Measurements from ENCODE around the gene TTC33. TPM values are rescaled to one million over a fixed set of nuclear protein-coding genes. Genes with fewer than 3 reads are reported as not detected.
"Not testable (repeated sequence)": the region's sequence is repeated elsewhere in the genome, so short reads cannot be mapped to it uniquely, and the experiment has no call there.

Gene TTC33
- total RNA-seq, 3 donors from 2014 or later, result 17.6 to 28.1 (median 18.4) TPM

DNA sequence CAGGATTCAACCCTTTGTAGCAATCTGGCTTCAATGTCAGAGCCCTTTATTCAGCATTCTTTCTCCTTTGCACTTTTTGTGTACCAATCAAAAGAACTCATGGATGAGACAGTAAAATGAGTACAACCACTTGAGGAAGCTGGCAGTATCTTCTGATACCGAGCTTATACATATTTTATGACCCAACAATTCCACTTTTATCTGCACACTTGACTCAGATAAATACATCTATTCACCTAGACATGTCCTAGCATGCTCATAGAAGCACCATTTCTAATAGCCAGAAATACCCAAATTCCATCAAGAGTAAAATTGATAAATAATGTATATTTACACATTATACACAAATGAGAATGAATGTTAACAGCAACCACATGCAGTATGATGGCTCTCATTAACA is 187.2 kb downstream of the TTC33 start:
- Histone ChIP-seq H3K27ac (no peak overlapping the region), H3K9me3 (no peaks in the 10 kb centered on the region), H3K36me3 (no peaks in the 10 kb centered on the region), H3K4me3 (no peak overlapping the region), H3K27me3 (no peaks in the 10 kb centered on the region), H3K4me1 (no peaks in the 10 kb centered on the region)
- no peak for TF ChIP-seq POLR2A (IDR thresholded peaks at IDR 0.05)
- TF ChIP-seq, protein P1, sequence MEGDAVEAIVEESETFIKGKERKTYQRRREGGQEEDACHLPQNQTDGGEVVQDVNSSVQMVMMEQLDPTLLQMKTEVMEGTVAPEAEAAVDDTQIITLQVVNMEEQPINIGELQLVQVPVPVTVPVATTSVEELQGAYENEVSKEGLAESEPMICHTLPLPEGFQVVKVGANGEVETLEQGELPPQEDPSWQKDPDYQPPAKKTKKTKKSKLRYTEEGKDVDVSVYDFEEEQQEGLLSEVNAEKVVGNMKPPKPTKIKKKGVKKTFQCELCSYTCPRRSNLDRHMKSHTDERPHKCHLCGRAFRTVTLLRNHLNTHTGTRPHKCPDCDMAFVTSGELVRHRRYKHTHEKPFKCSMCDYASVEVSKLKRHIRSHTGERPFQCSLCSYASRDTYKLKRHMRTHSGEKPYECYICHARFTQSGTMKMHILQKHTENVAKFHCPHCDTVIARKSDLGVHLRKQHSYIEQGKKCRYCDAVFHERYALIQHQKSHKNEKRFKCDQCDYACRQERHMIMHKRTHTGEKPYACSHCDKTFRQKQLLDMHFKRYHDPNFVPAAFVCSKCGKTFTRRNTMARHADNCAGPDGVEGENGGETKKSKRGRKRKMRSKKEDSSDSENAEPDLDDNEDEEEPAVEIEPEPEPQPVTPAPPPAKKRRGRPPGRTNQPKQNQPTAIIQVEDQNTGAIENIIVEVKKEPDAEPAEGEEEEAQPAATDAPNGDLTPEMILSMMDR (IDR thresholded peaks at IDR 0.05), result no peak
- no peak for TF ChIP-seq POLR2AphosphoS5 (IDR thresholded peaks at IDR 0.05)
- intact Hi-C loops (cut with DNase I; ENCODE audit: low total_unique reads), result no loop called here
- DNase-seq (ENCODE audit: low spot score in 2 of 2), result no peak

DNA sequence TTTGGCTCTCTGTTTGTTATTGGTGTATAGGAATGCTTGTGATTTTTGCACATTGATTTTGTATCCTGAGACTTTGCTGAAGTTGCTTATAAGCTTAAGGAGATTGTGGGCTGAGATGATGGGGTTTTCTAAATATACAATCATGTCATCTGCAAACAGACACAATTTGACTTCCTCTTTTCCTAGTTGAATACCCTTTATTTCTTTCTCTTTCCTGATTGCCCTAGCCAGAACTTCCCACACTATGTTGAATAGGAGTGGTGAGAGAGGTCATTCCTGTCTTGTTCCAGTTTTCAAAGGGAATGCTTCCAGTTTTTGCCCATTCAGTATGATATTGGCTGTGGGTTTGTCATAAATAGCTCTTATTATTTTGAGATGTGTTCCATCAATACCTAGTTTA is 192.6 kb downstream of the TTC33 start:
- DNase-seq (ENCODE audit: low spot score in 2 of 2), result not testable (repeated sequence)

DNA sequence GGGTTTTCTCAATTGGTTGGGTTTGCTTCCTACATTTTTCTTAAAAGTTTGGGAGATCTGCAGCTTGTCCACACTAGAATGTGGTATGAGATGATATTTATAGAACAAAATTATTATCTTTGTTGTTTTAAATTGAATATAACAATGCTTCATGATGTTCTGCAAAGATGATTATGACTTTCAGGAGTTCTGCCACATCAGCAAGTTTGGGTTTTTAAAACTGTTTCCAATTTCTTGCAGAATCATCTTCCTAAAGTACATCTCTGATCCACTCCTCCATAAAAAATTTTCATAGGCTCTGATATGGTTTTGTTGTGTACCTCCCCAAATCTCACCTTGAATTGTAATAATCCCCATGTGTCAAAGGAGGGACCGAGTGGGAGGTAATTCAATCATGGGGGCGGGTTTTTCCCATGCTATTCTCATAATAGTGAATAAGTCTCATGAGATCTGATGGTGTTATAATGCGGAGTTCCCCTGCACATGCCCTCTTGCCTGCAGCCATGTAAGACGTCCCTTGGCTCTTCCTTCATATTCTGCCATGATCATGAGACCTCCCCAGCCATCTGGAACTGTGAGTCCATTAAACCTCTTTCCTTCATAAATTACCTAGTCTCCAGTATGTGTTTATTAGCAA is 195.2 kb downstream of the TTC33 start:
- TF ChIP-seq, protein P1 (IDR thresholded peaks at IDR 0.05), result no peak
- no peak for TF ChIP-seq POLR2AphosphoS5 (IDR thresholded peaks at IDR 0.05)
- no peak for TF ChIP-seq POLR2A (IDR thresholded peaks at IDR 0.05)
- DNase-seq (ENCODE audit: low spot score in 2 of 2), result no peak
- no peaks in the 10 kb centered on the region for H3K4me1 ChIP-seq
- intact Hi-C loops (cut with DNase I; ENCODE audit: low total_unique reads), result no loop called here
- H3K36me3 ChIP-seq, result no peaks in the 10 kb centered on the region
- no peak overlapping the region for H3K4me3 ChIP-seq
- no peaks in the 10 kb centered on the region for H3K9me3 ChIP-seq
- no peak overlapping the region for H3K27ac ChIP-seq
- H3K27me3 ChIP-seq, result no peaks in the 10 kb centered on the region

More for the DNA sequence above, 192.6 kb downstream of the TTC33 start:
- H3K4me1 ChIP-seq; H3K27ac ChIP-seq; H3K4me3 ChIP-seq; H3K36me3 ChIP-seq; H3K27me3 ChIP-seq; H3K9me3 ChIP-seq; intact Hi-C loops (cut with DNase I; ENCODE audit: low total_unique reads): not testable (repeated sequence)

DNA sequence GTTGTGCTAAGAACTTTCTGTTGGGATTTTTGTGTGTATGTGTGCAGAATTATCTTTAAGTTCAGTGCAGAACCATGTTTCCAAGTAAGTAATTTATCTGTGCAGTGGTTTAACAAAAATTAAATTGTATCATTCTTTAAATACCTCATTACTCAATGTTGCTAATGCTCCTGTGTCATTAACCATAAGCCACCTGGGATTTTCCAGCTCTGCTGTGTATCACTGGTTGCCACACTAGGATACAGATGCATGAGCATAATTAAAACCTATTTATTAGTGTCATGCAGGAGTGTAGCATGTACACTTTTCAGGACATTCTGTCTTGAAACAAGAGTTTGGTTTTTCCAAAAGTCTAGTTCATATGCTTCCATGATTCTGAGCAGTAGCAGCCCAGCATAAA is 196.5 kb downstream of the TTC33 start:
- H3K36me3 ChIP-seq, result no peaks in the 10 kb centered on the region
- H3K4me1 ChIP-seq, result no peaks in the 10 kb centered on the region
- DNase-seq (ENCODE audit: low spot score in 2 of 2), result no peak
- no peak for TF ChIP-seq POLR2AphosphoS5 (IDR thresholded peaks at IDR 0.05)
- TF ChIP-seq, protein P1 (IDR thresholded peaks at IDR 0.05), result no peak
- TF ChIP-seq POLR2A (IDR thresholded peaks at IDR 0.05), result no peak
- H3K27me3 ChIP-seq, result no peaks in the 10 kb centered on the region
- no peak overlapping the region for H3K27ac ChIP-seq
- no peaks in the 10 kb centered on the region for H3K9me3 ChIP-seq
- no peak overlapping the region for H3K4me3 ChIP-seq
- intact Hi-C loops (cut with DNase I; ENCODE audit: low total_unique reads), result no loop called here

DNA sequence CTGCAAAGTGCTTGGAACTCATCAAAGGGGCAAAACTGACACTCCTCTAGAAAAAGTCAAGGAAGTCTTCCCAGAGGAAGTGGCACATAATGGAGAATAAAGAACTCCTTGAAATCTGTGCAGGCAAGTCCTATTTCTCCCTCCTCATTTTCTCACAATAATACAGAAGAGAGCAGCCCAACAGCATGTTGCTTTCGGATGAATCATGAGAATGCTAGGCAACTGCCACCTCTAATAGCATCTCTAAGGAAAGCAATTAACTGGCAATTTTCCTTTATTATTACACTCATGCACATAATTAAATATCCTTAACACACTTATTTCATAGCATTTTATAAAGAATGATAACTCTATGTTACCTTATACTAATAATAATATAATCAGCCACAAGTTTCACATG is 198.3 kb downstream of the TTC33 start:
- H3K27ac ChIP-seq, result no peak overlapping the region
- H3K9me3 ChIP-seq, result no peaks in the 10 kb centered on the region
- no peak overlapping the region for H3K4me3 ChIP-seq
- no peak for TF ChIP-seq POLR2AphosphoS5 (IDR thresholded peaks at IDR 0.05)
- no peaks in the 10 kb centered on the region for H3K36me3 ChIP-seq
- H3K4me1 ChIP-seq, result no peaks in the 10 kb centered on the region
- no peaks in the 10 kb centered on the region for H3K27me3 ChIP-seq
- DNase-seq (ENCODE audit: low spot score in 2 of 2), result no peak
- intact Hi-C loops (cut with DNase I; ENCODE audit: low total_unique reads), result no loop called here

DNA sequence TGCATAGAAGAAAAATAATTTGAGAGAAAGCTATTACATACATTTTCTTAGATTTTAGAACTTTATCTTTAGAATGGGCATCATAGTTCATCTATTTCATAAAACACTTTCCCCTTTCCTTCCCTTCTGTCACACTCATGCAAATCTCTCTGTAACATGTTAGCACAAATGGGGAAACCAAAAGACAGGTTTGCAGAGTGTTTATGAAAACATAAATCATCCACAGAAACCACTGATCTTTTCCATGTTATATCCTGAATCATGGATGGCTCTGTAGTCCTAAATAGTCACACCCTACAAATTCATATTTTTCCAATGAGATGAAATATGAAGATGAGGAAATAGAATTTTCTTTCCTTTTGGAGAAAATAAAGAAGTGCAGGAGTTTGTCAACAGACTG is 198.9 kb downstream of the TTC33 start:
- intact Hi-C loops (cut with DNase I; ENCODE audit: low total_unique reads), result no loop called here
- Histone ChIP-seq H3K27ac (no peak overlapping the region), H3K27me3 (no peaks in the 10 kb centered on the region), H3K4me3 (no peak overlapping the region), H3K9me3 (no peaks in the 10 kb centered on the region), H3K36me3 (no peaks in the 10 kb centered on the region), H3K4me1 (no peaks in the 10 kb centered on the region)
- TF ChIP-seq POLR2A (IDR thresholded peaks at IDR 0.05) (no peak), POLR2AphosphoS5 (IDR thresholded peaks at IDR 0.05) (no peak)
- TF ChIP-seq, protein P1 (IDR thresholded peaks at IDR 0.05), result no peak
- no peak for DNase-seq (ENCODE audit: low spot score in 2 of 2)
